ENCODE measurements around the gene PJA1.

The PJA1 gene

GRCh38 chrX:69197690-69198089, 32.4 kb upstream of the PJA1 start:
- no peak for TF ChIP-seq CTCF (IDR thresholded peaks at IDR 0.05; ENCODE audit: low read depth, low read length, missing control alignments)
- no peak overlapping the region for H3K4me3 ChIP-seq (replicated peaks; ENCODE audit: low read depth, low read length)
- no peak for DNase-seq (ENCODE audit: extremely low read depth, low read depth)

- no peak for TF ChIP-seq CTCF (IDR thresholded peaks at IDR 0.05; ENCODE audit: low read depth, low read length, missing control alignments)
- no peak for DNase-seq (ENCODE audit: extremely low read depth, low read depth)
Observed at GRCh38 chrX:69196666-69197065, 31.4 kb upstream of the PJA1 start.

GRCh38 chrX:69195810-69196209, 30.6 kb upstream of the PJA1 start:
- TF ChIP-seq CTCF (IDR thresholded peaks at IDR 0.05; ENCODE audit: low read depth, low read length, missing control alignments): no peak
- no peak for DNase-seq (ENCODE audit: extremely low read depth, low read depth)
- no peak overlapping the region for H3K4me3 ChIP-seq (replicated peaks; ENCODE audit: low read depth, low read length)

More at GRCh38 chrX:69196666-69197065, 31.4 kb upstream of the PJA1 start:
- H3K4me3 ChIP-seq (replicated peaks; ENCODE audit: low read depth, low read length): no peak overlapping the region

GRCh38 chrX:69195192-69195591, 29.9 kb upstream of the PJA1 start:
- TF ChIP-seq CTCF (IDR thresholded peaks at IDR 0.05; ENCODE audit: low read depth, low read length, missing control alignments): no peak
- DNase-seq (ENCODE audit: extremely low read depth, low read depth): no peak
- no peak overlapping the region for H3K4me3 ChIP-seq (replicated peaks; ENCODE audit: low read depth, low read length)

- DNase-seq (ENCODE audit: extremely low read depth, low read depth): no peak
- TF ChIP-seq CTCF (IDR thresholded peaks at IDR 0.05; ENCODE audit: low read depth, low read length, missing control alignments): no peak
Observed at GRCh38 chrX:69192603-69193002, 27.4 kb upstream of the PJA1 start.

GRCh38 chrX:69189576-69190371, 24.5 kb upstream of the PJA1 start:
- no peak overlapping the region for H3K4me3 ChIP-seq (replicated peaks; ENCODE audit: low read depth, low read length)
- DNase-seq (ENCODE audit: extremely low read depth, low read depth): no peak
- no peak for TF ChIP-seq CTCF (IDR thresholded peaks at IDR 0.05; ENCODE audit: low read depth, low read length, missing control alignments)

More at GRCh38 chrX:69192603-69193002, 27.4 kb upstream of the PJA1 start:
- no peak overlapping the region for H3K4me3 ChIP-seq (replicated peaks; ENCODE audit: low read depth, low read length)
